ENCODE measurements around the gene CNTNAP2.

GRCh38 chr7:148402159-148402558, 2285.6 kb downstream of the CNTNAP2 start:
- TF ChIP-seq CTCF (IDR thresholded peaks at IDR 0.05), result no peak
- no peak for TF ChIP-seq POLR2A (IDR thresholded peaks at IDR 0.05)
